Stimulated activated CD4-positive, alpha-beta T cell treated with anti-CD3 and anti-CD28 coated beads, TNF-alpha, amount 100 ng/mL, for 1 hour (primary cell): Measurements from ENCODE around the gene TUBB2B.
A peak's percentile ranks its signal among the peaks of the same experiment; 100 is the strongest.

Experiments used
- DNase-seq, 3 donors: peaks; one replicate each; pipeline ENCODE4 v3.0.0-alpha.2; 2020; ENCODE audit warnings: low read depth in 3 of 3, low spot score in 1 of 3

TUBB2B gene

DNA sequence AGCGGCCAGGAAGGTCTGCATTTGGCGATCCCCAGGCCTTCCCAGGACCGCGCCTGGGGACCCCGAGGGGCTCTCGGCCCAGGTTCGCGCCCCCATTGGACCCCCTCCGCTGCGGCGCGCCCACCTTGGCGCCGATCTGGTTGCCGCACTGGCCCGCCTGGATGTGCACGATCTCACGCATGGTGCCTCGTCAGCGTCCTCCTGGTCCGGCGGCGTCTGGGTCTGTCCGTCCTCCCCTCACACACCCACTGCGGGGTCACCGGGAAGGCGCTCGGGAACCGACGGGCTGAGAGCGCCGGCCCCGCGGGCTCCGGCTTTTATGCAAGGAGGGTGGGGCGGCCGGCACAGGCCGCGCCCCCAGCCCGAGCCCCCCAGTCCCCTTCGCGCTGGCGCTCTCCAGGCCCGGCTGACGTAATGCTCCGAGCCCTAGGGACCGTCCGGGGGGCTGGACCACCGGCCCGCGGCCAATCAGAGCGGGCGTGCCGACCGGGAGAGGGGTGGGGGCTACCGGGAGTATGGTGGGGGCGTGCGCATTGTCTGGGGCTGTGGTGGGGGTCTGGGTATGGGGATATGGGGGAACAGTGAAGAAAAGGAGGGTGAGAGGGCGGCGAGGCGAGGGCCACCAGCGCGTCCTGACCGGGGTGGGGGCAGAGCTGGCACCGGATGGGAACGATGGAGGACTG is at the start of gene TUBB2B:
TSS of gene TUBB2B (minus strand) at position 291 of the 683 bp plus-strand sequence. CDS start at position 181, 110 bp downstream.
- DNase-seq, result no peak

- no peak for DNase-seq
Observed at GRCh38 chr6:3277251-3277650, 49.8 kb upstream of the TUBB2B start.

DNA sequence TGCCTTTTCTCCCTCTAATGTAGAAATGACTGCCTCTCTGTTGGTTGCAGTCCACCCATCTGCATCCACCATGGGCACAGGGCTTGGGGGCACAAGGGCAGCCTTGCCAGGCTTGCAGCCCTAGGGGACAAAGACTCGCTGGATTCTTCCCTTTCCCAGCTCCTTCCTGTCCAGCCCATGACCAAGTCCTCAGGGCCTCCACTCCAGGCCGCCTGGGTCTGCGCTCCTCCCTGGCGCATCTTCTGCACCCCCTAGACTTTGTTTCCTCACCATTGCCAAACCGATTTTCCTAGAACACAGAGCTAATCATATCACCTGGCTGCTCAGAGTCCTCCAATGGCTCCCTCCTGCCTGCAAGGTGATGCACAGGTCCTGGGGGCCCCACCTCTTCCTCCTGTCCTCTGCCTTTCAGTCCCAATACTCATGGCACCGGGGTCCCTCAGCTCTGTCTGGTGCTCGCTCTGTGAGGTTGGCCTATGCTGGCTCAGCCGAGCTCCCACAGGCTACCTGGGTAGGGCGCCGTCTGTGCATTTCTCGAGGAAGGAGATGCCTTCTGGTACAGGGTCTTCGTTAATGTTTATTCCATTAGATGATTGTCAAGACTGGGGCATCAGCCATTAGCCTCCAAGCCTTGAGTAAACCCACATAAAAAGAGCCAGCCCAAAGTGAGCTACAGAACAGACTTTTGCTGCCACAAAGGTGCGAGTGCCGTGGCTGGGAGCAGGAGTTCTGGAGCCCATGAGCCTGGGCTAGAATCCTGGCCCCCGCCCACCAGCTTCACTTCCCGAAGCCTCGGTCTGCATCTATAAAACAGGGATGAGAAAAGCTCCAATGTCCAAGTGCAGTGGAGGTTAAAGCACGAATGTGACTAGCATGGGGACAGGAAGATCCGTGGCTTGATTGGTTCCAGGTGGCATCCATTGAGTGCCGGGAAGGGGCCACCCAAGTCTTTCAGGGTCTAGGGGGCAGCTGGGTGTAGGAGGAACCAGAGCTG is 49.0 kb upstream of the TUBB2B start:
- DNase-seq, result no peak

- no peak for DNase-seq
Observed at GRCh38 chr6:3273707-3274521, 46.5 kb upstream of the TUBB2B start.

DNA sequence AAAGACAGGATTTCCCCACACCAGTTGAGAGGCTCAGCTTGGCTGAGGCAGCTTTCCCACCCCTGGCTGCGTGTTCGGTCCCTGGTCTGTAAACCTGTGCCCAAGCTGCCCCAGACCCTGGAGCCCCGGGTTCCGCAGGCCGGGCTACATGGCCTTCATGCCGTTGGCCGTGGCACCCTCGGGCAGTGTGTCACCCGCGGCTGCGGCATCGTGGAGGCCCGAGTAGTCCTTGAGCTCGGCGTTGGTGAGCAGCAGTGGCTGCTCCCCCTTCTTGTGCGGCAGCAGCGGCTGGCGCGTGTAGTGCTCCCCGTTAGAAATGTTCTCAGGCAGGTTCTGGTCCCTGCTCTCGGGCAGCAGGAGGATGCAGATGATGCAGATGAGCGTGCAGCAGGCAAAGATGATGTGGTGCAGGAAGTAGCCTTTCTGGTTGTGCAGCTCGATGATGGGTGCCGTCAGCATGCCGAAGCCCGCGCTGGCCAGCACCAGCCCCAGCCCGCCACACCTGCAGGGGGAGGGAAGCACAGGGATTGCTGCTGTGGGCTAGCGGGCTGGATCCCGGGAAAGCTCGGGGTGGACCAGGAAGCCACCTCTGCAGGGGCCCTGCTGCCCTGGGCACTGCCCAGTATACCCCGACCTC is 45.6 kb upstream of the TUBB2B start:
- no peak for DNase-seq

DNA sequence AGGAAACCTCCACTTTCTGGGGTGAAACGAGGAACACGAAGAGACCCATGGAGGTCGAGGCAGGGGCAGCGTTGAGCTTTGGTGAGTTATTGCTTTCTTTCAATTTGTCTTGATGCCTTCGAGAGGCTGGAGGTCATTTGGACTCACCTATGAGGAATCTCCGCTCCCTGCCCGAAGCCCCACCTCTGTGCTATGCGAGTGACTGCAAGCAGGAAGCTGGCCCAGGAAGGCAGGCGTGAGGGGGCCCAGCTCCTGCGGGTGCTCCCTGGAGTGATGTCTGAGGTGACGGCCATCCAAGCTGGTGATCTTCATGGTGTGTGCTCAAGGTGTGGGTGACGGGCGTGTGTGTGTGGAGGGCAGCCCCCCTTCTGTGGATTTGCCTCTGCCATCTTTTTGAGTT is 44.3 kb upstream of the TUBB2B start:
- DNase-seq, result no peak

- DNase-seq, result no peak
Observed at GRCh38 chr6:3270258-3270657, 42.8 kb upstream of the TUBB2B start.

DNA sequence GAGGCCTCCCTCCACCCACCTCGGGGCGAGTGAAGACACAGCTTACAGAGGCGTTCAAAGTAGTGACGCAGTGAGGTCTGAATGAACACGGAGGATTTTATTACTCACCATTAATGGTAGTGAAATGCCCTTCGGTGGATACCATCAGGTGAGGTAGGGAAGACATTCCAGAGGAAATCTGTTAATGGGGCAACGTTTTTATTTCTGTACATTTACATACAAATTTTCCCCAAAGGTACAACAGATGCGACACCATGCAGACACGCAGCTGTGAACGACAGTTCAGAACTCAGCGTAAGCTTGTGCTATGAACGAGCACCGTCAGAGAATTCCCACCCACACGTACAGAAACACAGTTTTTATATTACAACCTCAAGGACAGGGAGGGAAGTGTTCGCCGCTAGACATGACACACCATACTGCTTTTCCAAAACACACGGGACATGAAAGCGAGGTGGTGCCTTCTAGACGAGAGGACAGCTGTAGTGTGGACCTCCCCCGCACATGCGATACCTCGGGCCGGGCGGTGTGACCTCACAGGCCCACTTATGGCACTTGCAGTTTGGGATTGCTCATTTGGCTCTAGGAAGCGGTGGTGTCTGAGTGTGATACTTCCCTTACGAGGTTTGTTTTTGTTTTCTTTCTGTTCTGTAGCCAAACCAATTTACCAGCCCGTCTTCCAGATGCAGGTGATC is 42.0 kb upstream of the TUBB2B start:
- no peak for DNase-seq

DNA sequence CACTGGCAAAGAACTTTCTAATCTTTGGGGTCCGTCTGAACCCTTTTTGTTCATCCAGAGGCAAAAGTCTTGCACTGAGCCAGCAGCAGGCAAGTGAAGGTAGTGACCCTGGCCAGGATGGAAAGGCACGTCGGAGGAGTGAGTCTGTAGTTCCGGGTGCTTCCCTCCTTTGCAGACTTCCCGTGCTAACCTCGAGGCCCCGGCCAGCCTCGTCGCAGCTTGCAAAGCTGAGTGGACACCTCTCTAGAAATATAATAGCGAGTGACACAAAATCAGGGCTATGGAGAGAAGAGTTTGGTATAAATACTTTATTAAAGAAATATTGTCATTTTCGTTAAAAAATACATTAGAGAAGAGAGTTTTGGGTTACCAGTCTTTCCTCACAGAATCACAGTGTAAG is 41.2 kb upstream of the TUBB2B start:
- DNase-seq, result no peak

- no peak for DNase-seq
Observed at GRCh38 chr6:3267162-3267561, 39.7 kb upstream of the TUBB2B start.

GRCh38 chr6:3266170-3266569 is 38.7 kb upstream of the TUBB2B start:
- DNase-seq, result no peak

DNA sequence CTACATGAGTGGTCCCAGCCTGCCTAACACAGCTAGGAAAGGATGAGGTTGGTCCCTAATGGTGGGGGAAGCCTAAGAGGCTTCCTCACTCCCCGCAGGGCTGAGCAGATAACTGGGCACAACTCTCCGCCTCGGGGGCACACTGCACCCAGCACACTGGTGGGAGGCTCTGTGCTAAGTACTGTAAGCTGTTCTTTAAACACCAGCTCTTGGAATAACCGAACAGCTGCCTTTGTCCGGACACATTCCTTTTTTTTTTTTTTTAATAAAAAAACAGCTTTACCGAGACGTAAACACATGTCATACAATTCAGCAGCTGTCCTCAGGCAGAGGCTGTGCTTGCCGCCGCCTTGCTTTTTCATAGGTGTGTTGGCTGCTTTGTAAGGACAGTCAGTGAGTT is 38.2 kb upstream of the TUBB2B start:
- DNase-seq, result no peak

- DNase-seq, result no peak
Observed at GRCh38 chr6:3264356-3264755, 36.9 kb upstream of the TUBB2B start.

- no peak for DNase-seq
Observed at GRCh38 chr6:3263096-3263495, 35.6 kb upstream of the TUBB2B start.

DNA sequence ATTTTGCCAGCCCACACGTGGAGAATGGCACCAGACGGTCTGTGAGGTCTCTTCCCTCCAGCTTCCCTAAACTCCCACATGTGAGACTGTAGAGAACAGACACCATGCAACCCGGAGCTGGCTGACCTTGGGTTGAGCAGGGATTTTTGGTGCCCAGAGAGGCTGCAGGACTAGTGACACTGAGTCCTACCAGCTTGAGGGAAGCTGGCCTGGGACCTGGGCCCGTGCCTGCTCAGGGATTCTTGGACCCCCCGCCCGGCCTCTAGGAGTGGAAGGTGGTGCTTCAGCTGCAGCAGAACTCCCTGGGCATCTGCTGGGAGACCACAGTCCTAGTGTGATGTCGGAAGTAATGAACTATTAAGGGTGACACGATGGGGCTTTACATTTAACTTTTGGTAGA is 34.5 kb upstream of the TUBB2B start:
- DNase-seq, result no peak

GRCh38 chr6:3261518-3261820 is 34.0 kb upstream of the TUBB2B start:
- no peak for DNase-seq

GRCh38 chr6:3260772-3261517 is 33.5 kb upstream of the TUBB2B start:
- no peak for DNase-seq

- no peak for DNase-seq
Observed at GRCh38 chr6:3260296-3260695, 32.8 kb upstream of the TUBB2B start.

- peak in 1 of 3 donors; percentile 21 for DNase-seq
Observed at GRCh38 chr6:3259491-3259958, 32.1 kb upstream of the TUBB2B start.
